Mucosa of descending colon (tissue), 3 donors: ENCODE results near the gene RPL9. TPM values are rescaled to one million over a fixed set of nuclear protein-coding genes. Genes with fewer than 3 reads are reported as not detected.

Experiments
- ATAC-seq: fragments of 200-7000 bp; cut with Tn5 transposase; one replicate; pipeline ENCODE4 v1.9.1; 2020; ENCODE audit warnings: mild to moderate bottlenecking, moderate library complexity
- DNase-seq, 3 donors: peaks; one replicate each; pipeline ENCODE4 v3.0.0-alpha.2; 2020
- H3K36me3 ChIP-seq: fragments of 200-600 bp; one replicate; pipeline ENCODE4 v1.8.0; 2021; ENCODE audit warnings: low read depth, mild to moderate bottlenecking
- H3K4me1 ChIP-seq: fragments of 200-600 bp; one replicate; pipeline ENCODE4 v1.8.0; 2021; ENCODE audit warnings: low read depth, mild to moderate bottlenecking
- H3K4me3 ChIP-seq: fragments of 200-600 bp; one replicate; pipeline ENCODE4 v1.8.0; 2021; ENCODE audit warnings: mild to moderate bottlenecking
- H3K9me3 ChIP-seq: fragments of 200-600 bp; one replicate; pipeline ENCODE4 v1.8.0; 2021; ENCODE audit warnings: mild to moderate bottlenecking
- intact Hi-C, 2 donors: fragments of 100-400 bp; cut with DNase I in 1 of 2; cut with micrococcal nuclease in 1 of 2; formaldehyde crosslinking; loops; one replicate each; pipeline versions ENCODE4 v1.11.0 to v1.11.1; 2022; cut with DNase I, micrococcal nuclease
- total RNA-seq, 3 donors: library from RNA; stranded (reverse); fragmentation: NEBNext Ultra II Directional in 2 of 3; extraction: Animal tissue kit (Norgen Biotek cat#: 25700) in 2 of 3; gene quantifications; one replicate each; pipeline versions ENCODE4 v1.2.1 to v1.2.4, GENCODE V29; 2021 to 2023
- TF ChIP-seq, protein P1 (sequence below): fragments of 200-600 bp; IDR thresholded peaks from one replicate; pipeline ENCODE4 v1.8.0; 2022; ENCODE audit warnings: antibody characterized with exemption, mild to moderate bottlenecking
- donor health status: DM: no; HTN: no; CAD: no; lungs with moderate emphysema.
- donor health status: DM: no; HTN: no; CAD: no.
- donor health status: DM: no; HTN: yes; CAD: no.

Gene RPL9
- total RNA-seq, 3 donors from 2014 or later: 771 to 1,260 (median 1,019) TPM

- H3K36me3 ChIP-seq: no peaks in the 10 kb centered on the region
- no peak overlapping the region for H3K4me3 ChIP-seq
- no peaks in the 10 kb centered on the region for H3K9me3 ChIP-seq
- TF ChIP-seq, protein P1, sequence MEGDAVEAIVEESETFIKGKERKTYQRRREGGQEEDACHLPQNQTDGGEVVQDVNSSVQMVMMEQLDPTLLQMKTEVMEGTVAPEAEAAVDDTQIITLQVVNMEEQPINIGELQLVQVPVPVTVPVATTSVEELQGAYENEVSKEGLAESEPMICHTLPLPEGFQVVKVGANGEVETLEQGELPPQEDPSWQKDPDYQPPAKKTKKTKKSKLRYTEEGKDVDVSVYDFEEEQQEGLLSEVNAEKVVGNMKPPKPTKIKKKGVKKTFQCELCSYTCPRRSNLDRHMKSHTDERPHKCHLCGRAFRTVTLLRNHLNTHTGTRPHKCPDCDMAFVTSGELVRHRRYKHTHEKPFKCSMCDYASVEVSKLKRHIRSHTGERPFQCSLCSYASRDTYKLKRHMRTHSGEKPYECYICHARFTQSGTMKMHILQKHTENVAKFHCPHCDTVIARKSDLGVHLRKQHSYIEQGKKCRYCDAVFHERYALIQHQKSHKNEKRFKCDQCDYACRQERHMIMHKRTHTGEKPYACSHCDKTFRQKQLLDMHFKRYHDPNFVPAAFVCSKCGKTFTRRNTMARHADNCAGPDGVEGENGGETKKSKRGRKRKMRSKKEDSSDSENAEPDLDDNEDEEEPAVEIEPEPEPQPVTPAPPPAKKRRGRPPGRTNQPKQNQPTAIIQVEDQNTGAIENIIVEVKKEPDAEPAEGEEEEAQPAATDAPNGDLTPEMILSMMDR: no peak
- DNase-seq (no peak), ATAC-seq (no peak)
- H3K4me1 ChIP-seq: no peaks in the 10 kb centered on the region
- intact Hi-C loops: no loop called here
Measured at GRCh38 chr4:39486221-39486804, 27.6 kb upstream of the RPL9 start.

GRCh38 chr4:39484582-39485272 lies 26.0 kb upstream of the RPL9 start:
- intact Hi-C loops: no loop called here
- Histone ChIP-seq H3K36me3 (no peaks in the 10 kb centered on the region), H3K4me3 (no peak overlapping the region), H3K9me3 (no peaks in the 10 kb centered on the region), H3K4me1 (no peaks in the 10 kb centered on the region)
- DNase-seq (no peak), ATAC-seq (no peak)
- TF ChIP-seq, protein P1: no peak

DNA sequence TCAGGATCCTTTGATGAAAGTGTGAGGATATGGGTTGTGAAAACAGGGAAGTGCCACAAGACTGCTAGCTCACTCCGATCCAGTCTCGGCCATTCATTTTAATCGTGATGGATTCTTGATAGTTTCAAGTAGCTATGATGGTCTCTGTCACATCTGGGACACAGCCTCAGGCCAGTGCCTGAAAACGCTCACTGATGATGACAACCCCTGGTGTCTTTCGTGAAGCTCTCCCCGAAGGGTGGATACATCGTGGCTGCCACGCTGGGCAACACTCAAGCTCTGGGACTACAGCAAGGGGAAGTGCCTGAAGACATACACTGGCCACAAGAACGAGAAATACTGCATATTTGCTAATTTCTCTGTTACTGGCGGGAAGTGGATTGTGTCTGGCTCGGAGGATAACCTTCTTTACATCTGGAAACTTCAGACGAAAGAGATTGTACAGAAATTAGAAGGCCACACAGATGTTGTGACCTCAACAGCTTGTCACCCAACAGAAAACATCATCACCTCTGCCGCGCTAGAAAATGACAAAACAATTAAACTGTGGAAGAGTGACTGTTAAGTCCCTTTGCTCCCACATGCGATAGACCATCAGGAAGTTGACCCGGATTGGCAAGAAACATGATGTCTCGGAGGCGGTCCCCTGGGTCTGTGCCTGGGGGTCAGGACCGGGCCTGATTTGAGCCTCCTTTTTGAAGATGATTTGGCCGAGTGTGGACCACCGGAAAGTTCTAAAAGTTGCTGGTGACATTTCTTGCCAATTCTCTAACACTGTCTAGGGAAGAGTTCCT lies 22.4 kb upstream of the RPL9 start:
- intact Hi-C loops: no loop called here
- Histone ChIP-seq H3K36me3 (no peaks in the 10 kb centered on the region), H3K4me1 (no peaks in the 10 kb centered on the region), H3K9me3 (no peaks in the 10 kb centered on the region), H3K4me3 (no peak overlapping the region)
- no peak for DNase-seq
- TF ChIP-seq, protein P1: no peak
- ATAC-seq: peak; percentile 24

DNA sequence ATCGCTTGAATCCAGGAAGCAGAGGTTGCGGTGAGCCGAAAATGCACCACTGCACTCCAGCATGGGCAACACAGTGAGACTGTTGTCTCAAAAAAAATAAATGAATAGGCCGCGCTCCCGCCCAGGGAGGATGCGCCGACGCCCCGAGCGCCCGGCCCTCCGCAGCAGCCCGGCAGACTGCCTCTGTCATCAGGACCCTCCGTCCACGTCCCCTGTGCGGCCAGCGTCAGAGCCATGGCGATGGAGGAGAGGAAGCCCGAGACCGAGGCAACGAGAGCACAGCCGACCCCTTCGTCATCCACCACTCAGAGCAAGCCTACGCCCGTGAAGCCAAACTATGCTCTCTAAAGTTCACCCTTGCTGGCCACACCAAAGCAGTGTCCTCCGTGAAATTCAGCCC lies 21.5 kb upstream of the RPL9 start:
- intact Hi-C loops: no loop called here
- ATAC-seq: no peak
- Histone ChIP-seq H3K4me3 (no peak overlapping the region), H3K4me1 (no peaks in the 10 kb centered on the region), H3K9me3 (no peaks in the 10 kb centered on the region), H3K36me3 (no peaks in the 10 kb centered on the region)
- TF ChIP-seq, protein P1: no peak
- no peak for DNase-seq

- H3K4me1 ChIP-seq: no peaks in the 10 kb centered on the region
- no peak for DNase-seq
- no peaks in the 10 kb centered on the region for H3K9me3 ChIP-seq
- TF ChIP-seq, protein P1: no peak
- no peaks in the 10 kb centered on the region for H3K36me3 ChIP-seq
- intact Hi-C loops: no loop called here
- no peak for ATAC-seq
- no peak overlapping the region for H3K4me3 ChIP-seq
Measured at GRCh38 chr4:39476187-39476895, 17.6 kb upstream of the RPL9 start.
